ENCODE measurements around the gene IPO4. TPM values are rescaled to one million over a fixed set of nuclear protein-coding genes. Genes with fewer than 3 reads are reported as not detected.

IPO4 gene
- total RNA-seq, 1 experiment from 2014 or later = 116 TPM

- Histone ChIP-seq H4K5ac (ENCODE audit: insufficient read length, low read depth, low read length) (no peak within 1 kb of the TSS), H3K14ac (ENCODE audit: insufficient read depth, low read length) (peak within 1 kb of the TSS; percentile 94), H3K23me2 (ENCODE audit: insufficient read length, low read depth, low read length, poor library complexity, severe bottlenecking) (peaks cover 8% of the 10 kb centered on the region), H3K27me3 (ENCODE audit: insufficient read depth, low read length) (no peaks in the 10 kb centered on the region), H2AFZ (ENCODE audit: low read length) (no peak within 1 kb of the TSS), H4K91ac (ENCODE audit: insufficient read length, low read depth, low read length) (no peak within 1 kb of the TSS), H3K27ac (ENCODE audit: insufficient read length, low read depth, low read length) (peak within 1 kb of the TSS; percentile 7), H4K8ac (replicated peaks; ENCODE audit: insufficient read length, low read depth, low read length) (no peak within 1 kb of the TSS), H3K56ac (ENCODE audit: insufficient read length, low read depth, low read length) (no peak within 1 kb of the TSS), H3T11ph (ENCODE audit: low read length) (no peak within 1 kb of the TSS), H3K18ac (ENCODE audit: insufficient read length, low read depth, low read length) (peak within 1 kb of the TSS; percentile 87), H3K79me2 (ENCODE audit: insufficient read depth, low read length) (no peaks in the 10 kb centered on the region), H3K23ac (ENCODE audit: insufficient read length, low read depth, low read length) (no peak within 1 kb of the TSS), H3K9ac (ENCODE audit: extremely low read depth, insufficient read length, low read length) (peak within 1 kb of the TSS; percentile 69), H2BK120ac (ENCODE audit: low read depth, low read length, poor library complexity, severe bottlenecking) (peak within 1 kb of the TSS; percentile 69), H2BK5ac (ENCODE audit: insufficient read length, low read length) (no peak within 1 kb of the TSS), H3K4me2 (ENCODE audit: insufficient read depth, insufficient read length, low read length) (peak within 1 kb of the TSS; percentile 71), H3K9me3 (ENCODE audit: control insufficient read depth, low read depth, low read length) (no peaks in the 10 kb centered on the region), H3K79me1 (ENCODE audit: insufficient read depth, low read depth, low read length, poor library complexity, severe bottlenecking) (no peaks in the 10 kb centered on the region), H2AK5ac (ENCODE audit: insufficient read length, low read length) (no peak within 1 kb of the TSS), H2BK12ac (ENCODE audit: insufficient read length, low read depth, low read length) (peak within 1 kb of the TSS; percentile 17), H3K4ac (ENCODE audit: low read depth, low read length) (no peak within 1 kb of the TSS), H4K20me1 (ENCODE audit: control insufficient read depth, insufficient read depth, insufficient read length) (no peaks in the 10 kb centered on the region), H2BK15ac (ENCODE audit: low read depth, low read length) (no peak within 1 kb of the TSS; the same call in 1 of the 2 replicates), H2BK20ac (ENCODE audit: low read depth, low read length, poor library complexity, severe bottlenecking) (no peak within 1 kb of the TSS), H3K4me1 (ENCODE audit: insufficient read depth, low read length) (no peaks in the 10 kb centered on the region)
- H3K4me3 Mint-ChIP-seq = peak within 1 kb of the TSS; percentile 92 to 98
- peak within 1 kb of the TSS; percentile 96 to 98 (median 97) for H3K27ac Mint-ChIP-seq
- H3K9me3 Mint-ChIP-seq = peaks cover 0 to 1% of the 10 kb centered on the region in 2 experiments; a peak in 2 of 5 replicates
- no CpG with 5 or more reads among the region's 89 CpGs for WGBS (ENCODE audit: extremely low coverage, insufficient read length, low lambda C conversion rate)
- DNase-seq = peak; percentile 89
- TF ChIP-seq CTCF (conservative IDR thresholded peaks at IDR 0.05) = no peak
- no peaks in the 10 kb centered on the region for H3K27me3 Mint-ChIP-seq (ENCODE audit: low read depth)
- H3K36me3 Mint-ChIP-seq (ENCODE audit: insufficient read depth in 1 of 3, low read depth in 3 of 3) = peaks cover 17 to 52% (median 47%) of the 10 kb centered on the region in 3 experiments
- H3K4me1 Mint-ChIP-seq = peaks cover 24 to 26% of the 10 kb centered on the region in 2 experiments
These were observed 6.8 kb upstream of the IPO4 start, which contains the start of gene TM9SF1 for GRCh38 chr14:24195186-24196070. Gene TM9SF1, minus strand, starts transcription at chr14:24195441. Its CDS starts 422 bp downstream, at chr14:24195019.
